Bronchial epithelial cell (primary cell): Measurements from ENCODE around the gene FOXD3. TPM values are rescaled to one million over a fixed set of nuclear protein-coding genes. Genes with fewer than 3 reads are reported as not detected.
"Not testable (repeated sequence)": the region's sequence is repeated elsewhere in the genome, so short reads cannot be mapped to it uniquely, and the experiment has no call there.

Source experiments
- DNase-seq: peaks from one replicate; pipeline ENCODE4 v3.0.0-alpha.2; 2010; ENCODE audit warnings: low read depth
- FAIRE-seq: peaks from 2 replicates; lab custom pipeline; 2011; peaks lifted over from hg19 to GRCh38; lab: Jason Lieb, UNC
- H3K27me3 ChIP-seq: 2 replicates; pipeline ENCODE4 v1.5.1; 2011; ENCODE audit warnings: low read length; ENCODE audit not compliant: control insufficient read depth, insufficient read depth
- H3K36me3 ChIP-seq: 2 replicates; pipeline ENCODE4 v1.5.1; 2011; ENCODE audit warnings: low read length; ENCODE audit not compliant: control insufficient read depth, insufficient read depth
- H3K4me3 ChIP-seq: 2 replicates; pipeline ENCODE4 v1.5.1; 2011; ENCODE audit warnings: mild to moderate bottlenecking, low read depth, low read length, control low read depth
- CTCF ChIP-seq: IDR thresholded peaks from 2 replicates; pipeline ENCODE4 v1.5.1; 2011; ENCODE audit warnings: mild to moderate bottlenecking, moderate library complexity, low read length, control low read depth, inconsistent platforms; ENCODE audit not compliant: insufficient read depth, severe bottlenecking
- total RNA-seq: library from RNA; depleted of rRNA; stranded (reverse); fragments of >200 nt; gene quantifications from 2 replicates; pipeline ENCODE4 v1.2.1, GENCODE V29; 2014

Gene FOXD3
- total RNA-seq, 1 donor from 2014 or later: not detected

- Histone ChIP-seq H3K36me3 (no peaks in the 10 kb centered on the region), H3K27me3 (peaks cover 59% of the 10 kb centered on the region), H3K4me3 (no peak overlapping the region)
- TF ChIP-seq CTCF: no peak
- FAIRE-seq (no peak), DNase-seq (no peak)
Observed at GRCh38 chr1:63330331-63330916, 8.1 kb downstream of the FOXD3 start.

- H3K27me3 ChIP-seq: no peaks in the 10 kb centered on the region
- DNase-seq (no peak), FAIRE-seq (no peak)
- H3K36me3 ChIP-seq: no peaks in the 10 kb centered on the region
- no peak overlapping the region for H3K4me3 ChIP-seq
- TF ChIP-seq CTCF: no peak
Observed at GRCh38 chr1:63342402-63342801, 20.0 kb downstream of the FOXD3 start.

- DNase-seq: no peak
- FAIRE-seq: no peak
- TF ChIP-seq CTCF: no peak
- Histone ChIP-seq H3K36me3 (no peaks in the 10 kb centered on the region), H3K4me3 (no peak overlapping the region), H3K27me3 (peaks cover 2% of the 10 kb centered on the region)
Observed at GRCh38 chr1:63343922-63344321, 21.6 kb downstream of the FOXD3 start.

GRCh38 chr1:63350320-63350719 lies 28.0 kb downstream of the FOXD3 start:
- no peak for TF ChIP-seq CTCF
- Histone ChIP-seq H3K27me3 (peaks cover 2% of the 10 kb centered on the region), H3K4me3 (no peak overlapping the region), H3K36me3 (no peaks in the 10 kb centered on the region)
- no peak for FAIRE-seq
- no peak for DNase-seq

- DNase-seq: no peak
- Histone ChIP-seq H3K36me3 (no peaks in the 10 kb centered on the region), H3K4me3 (no peak overlapping the region), H3K27me3 (peaks cover 2% of the 10 kb centered on the region)
- TF ChIP-seq CTCF: no peak
- no peak for FAIRE-seq
Observed at GRCh38 chr1:63352736-63353135, 30.4 kb downstream of the FOXD3 start.

GRCh38 chr1:63356234-63356633 lies 33.9 kb downstream of the FOXD3 start:
- H3K27me3 ChIP-seq, FAIRE-seq, DNase-seq, H3K4me3 ChIP-seq, H3K36me3 ChIP-seq: not testable (repeated sequence)
